CD4-positive, alpha-beta memory T cell (primary cell): ENCODE measurements around the gene SSBP3. TPM values are rescaled to one million over a fixed set of nuclear protein-coding genes. Genes with fewer than 3 reads are reported as not detected.
A peak's percentile ranks its signal among the peaks of the same experiment; 100 is the strongest.
"Not testable (repeated sequence)": the region's sequence is repeated elsewhere in the genome, so short reads cannot be mapped to it uniquely, and the experiment has no call there.

Source experiments
- CTCF ChIA-PET: fragments of 350-600 bp; sonication (Branson Sonifier 250); formaldehyde crosslinking; loops from one replicate; lab custom pipeline; 2021; ENCODE audit warnings: inconsistent platforms; ENCODE audit not compliant: partially characterized antibody; lab: Charles Lee
- POLR2A ChIA-PET: fragments of 350-600 bp; sonication (Branson Sonifier 250); formaldehyde crosslinking; loops from one replicate; lab custom pipeline; 2021; ENCODE audit not compliant: partially characterized antibody; lab: Charles Lee
- DNase-seq, 5 donors: peaks; one replicate each; pipeline versions ENCODE4 v3.0.0 to v3.0.0-alpha.2; 2020 to 2022; ENCODE audit warnings: mixed read lengths in 1 of 5
- H3K27ac ChIP-seq: one replicate; pipeline ENCODE4 v1.7.0; 2013; ENCODE audit warnings: low read depth, low read length
- H3K27me3 ChIP-seq: 2 replicates; pipeline ENCODE4 v1.7.0; 2013; ENCODE audit warnings: mild to moderate bottlenecking, low read length, moderate library complexity; ENCODE audit not compliant: insufficient read depth
- H3K36me3 ChIP-seq: 2 replicates; pipeline ENCODE4 v1.7.0; 2013; ENCODE audit warnings: mild to moderate bottlenecking, low read length, moderate library complexity; ENCODE audit not compliant: insufficient read depth
- H3K4me1 ChIP-seq: 2 replicates; pipeline ENCODE4 v1.7.0; 2013; ENCODE audit warnings: mild to moderate bottlenecking, low read length, moderate library complexity; ENCODE audit not compliant: insufficient read depth
- H3K4me3 ChIP-seq, 2 donors: one replicate each; pipeline ENCODE4 v1.7.0; 2013; ENCODE audit warnings: low read length in 2 of 2, mild to moderate bottlenecking in 1 of 2
- H3K9me3 ChIP-seq, 2 donors: one replicate each; pipeline ENCODE4 v1.7.0; 2013; ENCODE audit warnings: low read length in 2 of 2, control low read depth in 1 of 2; ENCODE audit not compliant: control insufficient read depth in 1 of 2
- H3K27ac Mint-ChIP-seq, 7 donors: one replicate each; pipeline ENCODE4 v1.8.0; 2020 to 2021; ENCODE audit warnings: mixed read lengths in 7 of 7, mild to moderate bottlenecking in 6 of 7, inconsistent platforms in 3 of 7, moderate library complexity in 3 of 7
- H3K27me3 Mint-ChIP-seq, 2 donors: one replicate each; pipeline ENCODE4 v1.8.0; 2020 to 2021; ENCODE audit warnings: mixed read lengths in 2 of 2
- H3K36me3 Mint-ChIP-seq, 2 donors: one replicate each; pipeline ENCODE4 v1.8.0; 2020 to 2021; ENCODE audit warnings: mixed read lengths in 2 of 2, inconsistent platforms in 1 of 2, mild to moderate bottlenecking in 1 of 2
- H3K4me1 Mint-ChIP-seq, 4 donors: one replicate each; pipeline ENCODE4 v1.8.0; 2020 to 2021; ENCODE audit warnings: mixed read lengths in 4 of 4, mild to moderate bottlenecking in 1 of 4
- H3K4me3 Mint-ChIP-seq, 8 donors: one replicate each; pipeline ENCODE4 v1.8.0; 2020 to 2021; ENCODE audit warnings: mixed read lengths in 8 of 8, mild to moderate bottlenecking in 7 of 8, moderate library complexity in 6 of 8, inconsistent platforms in 3 of 8
- H3K9me3 Mint-ChIP-seq, 8 donors: one replicate each; pipeline ENCODE4 v1.8.0; 2020 to 2021; ENCODE audit warnings: mixed read lengths in 8 of 8, mild to moderate bottlenecking in 5 of 8, inconsistent platforms in 3 of 8, moderate library complexity in 1 of 8
- intact Hi-C: fragments of 100-400 bp; cut with micrococcal nuclease; formaldehyde crosslinking; loops from one replicate; pipeline ENCODE4 v1.15.1; 2023
- polyA plus RNA-seq, 2 donors: library from polyadenylated mRNA; unstranded; fragments of 300-500 nt; fragmentation: Illumina TruSeq; gene quantifications; one replicate each; pipeline ENCODE4 v1.2.3, GENCODE V29; 2021
- total RNA-seq, 2 experiments: library from RNA; stranded (reverse); gene quantifications; one replicate each; pipeline ENCODE4 v1.2.3, GENCODE V29; 2021

SSBP3 gene
- total and polyA plus RNA-seq, 4 experiments from 2014 or later = 10.9 to 87.6 (median 45.1) TPM

- H3K4me1 Mint-ChIP-seq = peaks cover 0 to 2% (median 0%) of the 10 kb centered on the region in 4 donors
- ChIA-PET CTCF (no interaction called here), POLR2A (no interaction called here)
- no peaks in the 10 kb centered on the region for H3K4me1 ChIP-seq
- no peak overlapping the region for H3K4me3 Mint-ChIP-seq
- peaks cover 39 to 53% of the 10 kb centered on the region in 2 donors for H3K36me3 Mint-ChIP-seq
- peak overlapping the region in 1 of 7 donors; percentile 25 for H3K27ac Mint-ChIP-seq
- H3K9me3 ChIP-seq = no peaks in the 10 kb centered on the region
- H3K4me3 ChIP-seq = no peak overlapping the region
- no peak for DNase-seq
- H3K27me3 Mint-ChIP-seq = no peaks in the 10 kb centered on the region
- H3K36me3 ChIP-seq = peaks cover 31% of the 10 kb centered on the region
- H3K9me3 Mint-ChIP-seq = no peaks in the 10 kb centered on the region
- intact Hi-C loops = no loop called here
- H3K27me3 ChIP-seq = no peaks in the 10 kb centered on the region
- no peak overlapping the region for H3K27ac ChIP-seq
Observed at GRCh38 chr1:54240741-54241335, 165.4 kb downstream of the SSBP3 start.

- H3K4me3 Mint-ChIP-seq = no peak overlapping the region
- CTCF ChIA-PET = no interaction called here
- intact Hi-C loops = no loop called here
- H3K27me3 Mint-ChIP-seq = no peaks in the 10 kb centered on the region
- H3K36me3 Mint-ChIP-seq = peaks cover 41 to 49% of the 10 kb centered on the region in 2 donors
- no peak for DNase-seq
- POLR2A ChIA-PET = no interaction called here
- peaks cover 0 to 4% (median 2%) of the 10 kb centered on the region in 4 donors for H3K4me1 Mint-ChIP-seq
- Histone ChIP-seq H3K4me1 (no peaks in the 10 kb centered on the region), H3K27ac (no peak overlapping the region), H3K9me3 (no peaks in the 10 kb centered on the region), H3K36me3 (peaks cover 31% of the 10 kb centered on the region), H3K4me3 (no peak overlapping the region), H3K27me3 (no peaks in the 10 kb centered on the region)
- H3K9me3 Mint-ChIP-seq = no peaks in the 10 kb centered on the region
- H3K27ac Mint-ChIP-seq = peak overlapping the region in 1 of 7 donors; percentile 53
Observed at GRCh38 chr1:54239631-54240031, 166.6 kb downstream of the SSBP3 start.

GRCh38 chr1:54239035-54239383 is 167.2 kb downstream of the SSBP3 start:
- no peaks in the 10 kb centered on the region for H3K27me3 ChIP-seq
- H3K4me3 ChIP-seq = no peak overlapping the region
- intact Hi-C loops = no loop called here
- no peaks in the 10 kb centered on the region for H3K4me1 ChIP-seq
- H3K27ac ChIP-seq = no peak overlapping the region
- Mint-ChIP-seq H3K4me1 (peaks cover 0 to 4% (median 2%) of the 10 kb centered on the region in 4 donors), H3K27me3 (no peaks in the 10 kb centered on the region), H3K9me3 (no peaks in the 10 kb centered on the region), H3K4me3 (no peak overlapping the region), H3K36me3 (peaks cover 42 to 47% of the 10 kb centered on the region in 2 donors), H3K27ac (no peak overlapping the region)
- ChIA-PET POLR2A (interaction anchor here (0.9 kb wide), 1 partner anchor 10 kb away, joined by 3 read pairs; no protein-coding TSS in a partner anchor), CTCF (no interaction called here)
- peaks cover 31% of the 10 kb centered on the region for H3K36me3 ChIP-seq
- DNase-seq = no peak
- no peaks in the 10 kb centered on the region for H3K9me3 ChIP-seq

GRCh38 chr1:54238353-54239034 is 167.7 kb downstream of the SSBP3 start:
- H3K27me3 ChIP-seq = no peaks in the 10 kb centered on the region
- no peaks in the 10 kb centered on the region for H3K9me3 Mint-ChIP-seq
- ChIA-PET CTCF (no interaction called here), POLR2A (interaction anchor here (0.9 kb wide), 1 partner anchor 9 kb away, joined by 3 read pairs; no protein-coding TSS in a partner anchor)
- H3K27ac Mint-ChIP-seq = peak overlapping the region in 1 of 7 donors; percentile 43
- no peak for DNase-seq
- intact Hi-C loops = no loop called here
- H3K4me1 ChIP-seq = no peaks in the 10 kb centered on the region
- no peaks in the 10 kb centered on the region for H3K27me3 Mint-ChIP-seq
- no peak overlapping the region for H3K27ac ChIP-seq
- no peaks in the 10 kb centered on the region for H3K9me3 ChIP-seq
- H3K36me3 ChIP-seq = peaks cover 31% of the 10 kb centered on the region
- H3K4me1 Mint-ChIP-seq = peaks cover 0 to 4% (median 2%) of the 10 kb centered on the region in 4 donors
- no peak overlapping the region for H3K4me3 ChIP-seq
- H3K36me3 Mint-ChIP-seq = peaks cover 42% of the 10 kb centered on the region in 2 donors
- H3K4me3 Mint-ChIP-seq = no peak overlapping the region

- CTCF ChIA-PET = no interaction called here
- POLR2A ChIA-PET = no interaction called here
- Histone ChIP-seq H3K9me3 (no peaks in the 10 kb centered on the region), H3K36me3 (peaks cover 27% of the 10 kb centered on the region), H3K27me3 (no peaks in the 10 kb centered on the region), H3K4me3 (no peak overlapping the region), H3K27ac (no peak overlapping the region), H3K4me1 (no peaks in the 10 kb centered on the region)
- Mint-ChIP-seq H3K4me1 (peaks cover 0 to 4% (median 2%) of the 10 kb centered on the region in 4 donors), H3K4me3 (no peak overlapping the region), H3K36me3 (peaks cover 35 to 38% of the 10 kb centered on the region in 2 donors), H3K9me3 (no peaks in the 10 kb centered on the region), H3K27ac (peak overlapping the region in 2 of 7 donors; percentile 33 to 63), H3K27me3 (no peaks in the 10 kb centered on the region)
- no peak for DNase-seq
- intact Hi-C loops = no loop called here
Observed at GRCh38 chr1:54237586-54237985, 168.6 kb downstream of the SSBP3 start.

GRCh38 chr1:54234284-54234683 is 171.9 kb downstream of the SSBP3 start:
- Histone ChIP-seq H3K27ac (no peak overlapping the region), H3K4me1 (peaks cover 18% of the 10 kb centered on the region), H3K36me3 (peaks cover 8% of the 10 kb centered on the region), H3K9me3 (no peaks in the 10 kb centered on the region), H3K27me3 (no peaks in the 10 kb centered on the region), H3K4me3 (no peak overlapping the region)
- H3K9me3 Mint-ChIP-seq = peaks cover 0 to 2% (median 0%) of the 10 kb centered on the region in 8 donors
- DNase-seq = no peak
- peaks cover 12 to 29% (median 20%) of the 10 kb centered on the region in 4 donors for H3K4me1 Mint-ChIP-seq
- no peak overlapping the region for H3K4me3 Mint-ChIP-seq
- ChIA-PET POLR2A (no interaction called here), CTCF (no interaction called here)
- peaks cover 32 to 39% of the 10 kb centered on the region in 2 donors for H3K36me3 Mint-ChIP-seq
- intact Hi-C loops = no loop called here
- no peaks in the 10 kb centered on the region for H3K27me3 Mint-ChIP-seq
- H3K27ac Mint-ChIP-seq = peak overlapping the region in 1 of 7 donors; percentile 48

- peaks cover 18% of the 10 kb centered on the region for H3K4me1 ChIP-seq
- H3K4me3 ChIP-seq, H3K9me3 ChIP-seq, POLR2A ChIA-PET, H3K27ac ChIP-seq, DNase-seq, H3K27ac Mint-ChIP-seq, H3K36me3 ChIP-seq, H3K4me3 Mint-ChIP-seq, H3K27me3 ChIP-seq, intact Hi-C loops, H3K9me3 Mint-ChIP-seq, CTCF ChIA-PET, H3K27me3 Mint-ChIP-seq: not testable (repeated sequence)
- H3K36me3 Mint-ChIP-seq = peaks cover 28 to 34% of the 10 kb centered on the region in 2 donors
- H3K4me1 Mint-ChIP-seq = peaks cover 12 to 32% (median 23%) of the 10 kb centered on the region in 4 donors
Observed at GRCh38 chr1:54233196-54233595, 173.0 kb downstream of the SSBP3 start.
